Vagina (tissue), 2 donors: ENCODE measurements around the gene PNMT.

Source experiments
- POLR2A ChIP-seq, 2 donors: fragments of 450-650 bp; IDR thresholded peaks; one replicate each; pipeline ENCODE4 v1.6.1; 2017; ENCODE audit warnings: antibody characterized with exemption in 2 of 2, mild to moderate bottlenecking in 2 of 2, moderate library complexity in 2 of 2
- TF ChIP-seq, protein P1 (sequence below), 3 experiments: fragments of 450-650 bp in 2 of 3; fragments of 200-600 bp in 1 of 3; sonication (generic) in 1 of 3; IDR thresholded peaks; one replicate each; pipeline ENCODE4 v1.5.1; 2017 to 2019; ENCODE audit warnings: antibody characterized with exemption in 3 of 3, mild to moderate bottlenecking in 2 of 3, moderate library complexity in 2 of 3

GRCh38 chr17:39667945-39668924 is at the start of gene PNMT:
- TF ChIP-seq, protein P1, sequence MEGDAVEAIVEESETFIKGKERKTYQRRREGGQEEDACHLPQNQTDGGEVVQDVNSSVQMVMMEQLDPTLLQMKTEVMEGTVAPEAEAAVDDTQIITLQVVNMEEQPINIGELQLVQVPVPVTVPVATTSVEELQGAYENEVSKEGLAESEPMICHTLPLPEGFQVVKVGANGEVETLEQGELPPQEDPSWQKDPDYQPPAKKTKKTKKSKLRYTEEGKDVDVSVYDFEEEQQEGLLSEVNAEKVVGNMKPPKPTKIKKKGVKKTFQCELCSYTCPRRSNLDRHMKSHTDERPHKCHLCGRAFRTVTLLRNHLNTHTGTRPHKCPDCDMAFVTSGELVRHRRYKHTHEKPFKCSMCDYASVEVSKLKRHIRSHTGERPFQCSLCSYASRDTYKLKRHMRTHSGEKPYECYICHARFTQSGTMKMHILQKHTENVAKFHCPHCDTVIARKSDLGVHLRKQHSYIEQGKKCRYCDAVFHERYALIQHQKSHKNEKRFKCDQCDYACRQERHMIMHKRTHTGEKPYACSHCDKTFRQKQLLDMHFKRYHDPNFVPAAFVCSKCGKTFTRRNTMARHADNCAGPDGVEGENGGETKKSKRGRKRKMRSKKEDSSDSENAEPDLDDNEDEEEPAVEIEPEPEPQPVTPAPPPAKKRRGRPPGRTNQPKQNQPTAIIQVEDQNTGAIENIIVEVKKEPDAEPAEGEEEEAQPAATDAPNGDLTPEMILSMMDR (IDR thresholded peaks at IDR 0.05) = peak in 2 of 3 experiments; percentile 15 to 49
- no peak for TF ChIP-seq POLR2A (IDR thresholded peaks at IDR 0.05)
